Right renal cortex interstitium (tissue), 3 donors: ENCODE measurements around the gene AGAP1. TPM values are rescaled to one million over a fixed set of nuclear protein-coding genes. Genes with fewer than 3 reads are reported as not detected.

Experiments
- DNase-seq, 3 donors: peaks; one replicate each; pipeline ENCODE4 v3.0.0-alpha.2; 2013; ENCODE audit warnings: low read depth in 3 of 3, low spot score in 2 of 3
- polyA plus RNA-seq, 3 donors: library from polyadenylated mRNA; unstranded; fragments of 120-200 nt; gene quantifications; one replicate each; pipeline ENCODE4 v1.2.1, GENCODE V29; 2013; ENCODE audit not compliant: insufficient read length in 3 of 3

AGAP1 gene
- polyA plus RNA-seq, 3 donors = 18.0 to 22.6 (median 21.2) TPM

GRCh38 chr2:236179236-236180075, 685.6 kb downstream of the AGAP1 start:
- DNase-seq = no peak

- DNase-seq = no peak
These were observed 686.4 kb downstream of the AGAP1 start for GRCh38 chr2:236180076-236180816.

- no peak for DNase-seq
These were observed 687.1 kb downstream of the AGAP1 start for GRCh38 chr2:236180831-236181453.
